ENCODE data around the gene FXYD1.

DNA sequence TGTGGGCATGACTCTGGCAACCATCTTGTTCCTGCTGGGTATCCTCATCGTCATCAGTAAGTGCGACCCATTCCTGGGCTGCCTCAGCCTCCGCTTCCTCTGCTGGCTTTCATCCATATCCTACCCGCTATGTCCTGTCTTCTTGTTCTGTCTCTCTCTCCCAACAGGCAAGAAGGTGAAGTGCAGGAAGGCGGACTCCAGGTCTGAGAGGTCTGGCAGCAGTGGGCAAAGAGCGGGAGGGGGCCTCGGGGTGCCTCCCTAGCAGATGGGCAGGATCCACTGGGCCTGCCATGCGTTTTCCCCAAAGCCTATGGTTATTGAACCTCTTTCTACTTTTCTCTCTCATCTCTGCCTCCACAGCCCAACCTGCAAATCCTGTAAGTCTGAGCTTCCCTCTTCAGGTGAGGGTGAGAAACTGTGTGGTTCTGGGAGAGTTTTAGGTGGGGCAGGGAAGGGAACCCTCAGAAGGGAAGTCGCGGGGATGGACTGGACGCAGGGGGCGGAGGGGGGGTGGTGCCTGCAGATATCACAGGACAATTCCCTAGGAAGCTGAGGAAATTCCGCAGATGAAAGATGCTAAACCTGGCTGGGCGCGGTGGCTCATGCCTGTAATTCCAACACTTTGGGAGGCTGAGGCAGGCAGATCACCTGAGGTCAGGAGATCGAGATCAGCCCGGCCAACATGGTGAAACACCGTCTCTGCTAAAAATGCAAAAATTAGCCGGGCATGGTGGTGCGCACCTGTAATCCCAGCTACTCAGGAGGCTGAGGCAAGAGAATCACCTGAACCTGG lies 12.8 kb downstream of the FXYD1 start:
- TF ChIP-seq, protein P1, sequence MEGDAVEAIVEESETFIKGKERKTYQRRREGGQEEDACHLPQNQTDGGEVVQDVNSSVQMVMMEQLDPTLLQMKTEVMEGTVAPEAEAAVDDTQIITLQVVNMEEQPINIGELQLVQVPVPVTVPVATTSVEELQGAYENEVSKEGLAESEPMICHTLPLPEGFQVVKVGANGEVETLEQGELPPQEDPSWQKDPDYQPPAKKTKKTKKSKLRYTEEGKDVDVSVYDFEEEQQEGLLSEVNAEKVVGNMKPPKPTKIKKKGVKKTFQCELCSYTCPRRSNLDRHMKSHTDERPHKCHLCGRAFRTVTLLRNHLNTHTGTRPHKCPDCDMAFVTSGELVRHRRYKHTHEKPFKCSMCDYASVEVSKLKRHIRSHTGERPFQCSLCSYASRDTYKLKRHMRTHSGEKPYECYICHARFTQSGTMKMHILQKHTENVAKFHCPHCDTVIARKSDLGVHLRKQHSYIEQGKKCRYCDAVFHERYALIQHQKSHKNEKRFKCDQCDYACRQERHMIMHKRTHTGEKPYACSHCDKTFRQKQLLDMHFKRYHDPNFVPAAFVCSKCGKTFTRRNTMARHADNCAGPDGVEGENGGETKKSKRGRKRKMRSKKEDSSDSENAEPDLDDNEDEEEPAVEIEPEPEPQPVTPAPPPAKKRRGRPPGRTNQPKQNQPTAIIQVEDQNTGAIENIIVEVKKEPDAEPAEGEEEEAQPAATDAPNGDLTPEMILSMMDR (IDR thresholded peaks at IDR 0.05; ENCODE audit: extremely low read depth in 1 of 2, insufficient read depth in 1 of 2, low read depth in 1 of 2, low read length in 2 of 2): no peak
- TF ChIP-seq POLR2A (IDR thresholded peaks at IDR 0.05; ENCODE audit: low read depth, low read length) (no peak), MYC (IDR thresholded peaks at IDR 0.05; ENCODE audit: low read depth, low read length) (no peak), POLR2AphosphoS5 (IDR thresholded peaks at IDR 0.05; ENCODE audit: insufficient read depth, low read depth, low read length) (no peak), EZH2 (IDR thresholded peaks at IDR 0.05; ENCODE audit: borderline replicate concordance, low read depth, low read length, severe bottlenecking) (no peak), JUN (IDR thresholded peaks at IDR 0.05; ENCODE audit: borderline replicate concordance, insufficient read depth, insufficient read length, low read depth) (no peak), FOS (IDR thresholded peaks at IDR 0.05; ENCODE audit: borderline replicate concordance, insufficient read depth, low read length) (no peak)
- TF ChIP-seq, protein P2, sequence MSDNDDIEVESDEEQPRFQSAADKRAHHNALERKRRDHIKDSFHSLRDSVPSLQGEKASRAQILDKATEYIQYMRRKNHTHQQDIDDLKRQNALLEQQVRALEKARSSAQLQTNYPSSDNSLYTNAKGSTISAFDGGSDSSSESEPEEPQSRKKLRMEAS (IDR thresholded peaks at IDR 0.05; ENCODE audit: insufficient read depth, insufficient read length): no peak
